ENCODE data around the gene MAGI1.

DNA sequence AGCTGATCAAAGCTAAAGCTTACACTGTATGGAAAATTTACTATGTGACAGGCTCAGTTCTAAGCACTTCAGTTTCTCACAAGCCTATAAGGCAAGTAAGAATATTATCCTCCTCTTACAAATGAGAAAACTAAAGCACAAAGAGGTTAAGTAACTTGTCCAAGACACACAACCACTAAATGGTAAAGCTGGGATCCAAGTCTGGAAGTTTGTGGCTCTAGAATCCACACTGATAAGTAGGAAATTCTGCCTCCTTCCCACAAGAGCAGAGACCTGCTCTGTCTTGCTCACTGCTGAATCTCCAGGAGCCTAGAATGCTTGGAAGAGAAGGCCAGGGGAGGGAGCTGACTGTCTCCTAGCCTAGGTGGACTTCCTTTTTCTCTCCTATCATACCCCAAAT is 60.6 kb downstream of the MAGI1 start:
- TF ChIP-seq, protein P1, sequence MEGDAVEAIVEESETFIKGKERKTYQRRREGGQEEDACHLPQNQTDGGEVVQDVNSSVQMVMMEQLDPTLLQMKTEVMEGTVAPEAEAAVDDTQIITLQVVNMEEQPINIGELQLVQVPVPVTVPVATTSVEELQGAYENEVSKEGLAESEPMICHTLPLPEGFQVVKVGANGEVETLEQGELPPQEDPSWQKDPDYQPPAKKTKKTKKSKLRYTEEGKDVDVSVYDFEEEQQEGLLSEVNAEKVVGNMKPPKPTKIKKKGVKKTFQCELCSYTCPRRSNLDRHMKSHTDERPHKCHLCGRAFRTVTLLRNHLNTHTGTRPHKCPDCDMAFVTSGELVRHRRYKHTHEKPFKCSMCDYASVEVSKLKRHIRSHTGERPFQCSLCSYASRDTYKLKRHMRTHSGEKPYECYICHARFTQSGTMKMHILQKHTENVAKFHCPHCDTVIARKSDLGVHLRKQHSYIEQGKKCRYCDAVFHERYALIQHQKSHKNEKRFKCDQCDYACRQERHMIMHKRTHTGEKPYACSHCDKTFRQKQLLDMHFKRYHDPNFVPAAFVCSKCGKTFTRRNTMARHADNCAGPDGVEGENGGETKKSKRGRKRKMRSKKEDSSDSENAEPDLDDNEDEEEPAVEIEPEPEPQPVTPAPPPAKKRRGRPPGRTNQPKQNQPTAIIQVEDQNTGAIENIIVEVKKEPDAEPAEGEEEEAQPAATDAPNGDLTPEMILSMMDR (IDR thresholded peaks at IDR 0.05) = no peak
- TF ChIP-seq POLR2A (IDR thresholded peaks at IDR 0.05) (no peak), POLR2AphosphoS5 (IDR thresholded peaks at IDR 0.05) (no peak)

Measured in prostate gland (tissue), 2 donors.